Measurements from ENCODE around the gene SLC30A3.
"Not testable (repeated sequence)": the region's sequence is repeated elsewhere in the genome, so short reads cannot be mapped to it uniquely, and the experiment has no call there.

Gene SLC30A3

DNA sequence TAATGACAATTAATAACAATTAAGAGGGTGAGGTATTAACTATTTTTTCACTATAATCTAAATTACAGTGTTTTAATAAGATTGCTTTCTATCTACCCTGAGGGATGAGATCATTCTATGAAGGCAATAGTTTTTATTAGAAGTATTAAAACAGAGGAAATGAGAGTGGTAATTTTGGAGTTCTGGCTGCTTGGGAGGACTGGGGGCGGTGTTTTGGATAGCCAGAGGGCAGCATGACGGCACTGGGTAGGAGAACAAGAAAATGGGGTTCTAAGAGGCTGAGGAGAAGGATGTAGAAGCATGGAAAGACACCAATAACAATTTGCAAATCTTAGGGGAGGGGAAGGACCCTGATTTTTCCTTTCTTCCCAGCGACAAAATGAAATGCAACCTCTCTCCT lies 7.3 kb upstream of the SLC30A3 start:
- TF ChIP-seq, protein P1, sequence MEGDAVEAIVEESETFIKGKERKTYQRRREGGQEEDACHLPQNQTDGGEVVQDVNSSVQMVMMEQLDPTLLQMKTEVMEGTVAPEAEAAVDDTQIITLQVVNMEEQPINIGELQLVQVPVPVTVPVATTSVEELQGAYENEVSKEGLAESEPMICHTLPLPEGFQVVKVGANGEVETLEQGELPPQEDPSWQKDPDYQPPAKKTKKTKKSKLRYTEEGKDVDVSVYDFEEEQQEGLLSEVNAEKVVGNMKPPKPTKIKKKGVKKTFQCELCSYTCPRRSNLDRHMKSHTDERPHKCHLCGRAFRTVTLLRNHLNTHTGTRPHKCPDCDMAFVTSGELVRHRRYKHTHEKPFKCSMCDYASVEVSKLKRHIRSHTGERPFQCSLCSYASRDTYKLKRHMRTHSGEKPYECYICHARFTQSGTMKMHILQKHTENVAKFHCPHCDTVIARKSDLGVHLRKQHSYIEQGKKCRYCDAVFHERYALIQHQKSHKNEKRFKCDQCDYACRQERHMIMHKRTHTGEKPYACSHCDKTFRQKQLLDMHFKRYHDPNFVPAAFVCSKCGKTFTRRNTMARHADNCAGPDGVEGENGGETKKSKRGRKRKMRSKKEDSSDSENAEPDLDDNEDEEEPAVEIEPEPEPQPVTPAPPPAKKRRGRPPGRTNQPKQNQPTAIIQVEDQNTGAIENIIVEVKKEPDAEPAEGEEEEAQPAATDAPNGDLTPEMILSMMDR (IDR thresholded peaks at IDR 0.05; ENCODE audit: extremely low read depth, insufficient read depth, missing control alignments) = no peak
- in situ Hi-C loops (cut with MboI; ENCODE audit: low pct_unique_long_range_greater_than_20kb, low sequenced_read_pairs, unreplicated experiment) = no loop called here
- DNase-seq (ENCODE audit: low spot score) = no peak

GRCh38 chr2:27268296-27268695 lies 5.4 kb upstream of the SLC30A3 start:
- DNase-seq (ENCODE audit: low spot score); in situ Hi-C loops (cut with MboI; ENCODE audit: low pct_unique_long_range_greater_than_20kb, low sequenced_read_pairs, unreplicated experiment): not testable (repeated sequence)

GRCh38 chr2:27265536-27265870 lies 2.7 kb upstream of the SLC30A3 start:
- no peak for DNase-seq (ENCODE audit: low spot score)
- in situ Hi-C loops (cut with MboI; ENCODE audit: low pct_unique_long_range_greater_than_20kb, low sequenced_read_pairs, unreplicated experiment) = no loop called here
- TF ChIP-seq, protein P1 (IDR thresholded peaks at IDR 0.05; ENCODE audit: extremely low read depth, insufficient read depth, missing control alignments) = no peak

GRCh38 chr2:27264753-27265535 lies 2.1 kb upstream of the SLC30A3 start:
- peak; percentile 87 for DNase-seq (ENCODE audit: low spot score)
- in situ Hi-C loops (cut with MboI; ENCODE audit: low pct_unique_long_range_greater_than_20kb, low sequenced_read_pairs, unreplicated experiment) = no loop called here
- TF ChIP-seq, protein P1 (IDR thresholded peaks at IDR 0.05; ENCODE audit: extremely low read depth, insufficient read depth, missing control alignments) = peak; percentile 54

GRCh38 chr2:27264253-27264752 lies 1.5 kb upstream of the SLC30A3 start:
- TF ChIP-seq, protein P1 (IDR thresholded peaks at IDR 0.05; ENCODE audit: extremely low read depth, insufficient read depth, missing control alignments) = no peak
- no peak for DNase-seq (ENCODE audit: low spot score)
- in situ Hi-C loops (cut with MboI; ENCODE audit: low pct_unique_long_range_greater_than_20kb, low sequenced_read_pairs, unreplicated experiment) = no loop called here

- TF ChIP-seq, protein P1 (IDR thresholded peaks at IDR 0.05; ENCODE audit: extremely low read depth, insufficient read depth, missing control alignments) = no peak
- in situ Hi-C loops (cut with MboI; ENCODE audit: low pct_unique_long_range_greater_than_20kb, low sequenced_read_pairs, unreplicated experiment) = no loop called here
- DNase-seq (ENCODE audit: low spot score) = peak; percentile 61
Measured at GRCh38 chr2:27263287-27264252, 723 bp upstream of the SLC30A3 start.

GRCh38 chr2:27261926-27262298 lies 935 bp downstream of the SLC30A3 start:
- TF ChIP-seq, protein P1 (IDR thresholded peaks at IDR 0.05; ENCODE audit: extremely low read depth, insufficient read depth, missing control alignments) = no peak
- no peak for DNase-seq (ENCODE audit: low spot score)
- in situ Hi-C loops (cut with MboI; ENCODE audit: low pct_unique_long_range_greater_than_20kb, low sequenced_read_pairs, unreplicated experiment) = no loop called here

All from GM13977 (cell line).